WTC11 (cell line): ENCODE data around the gene ATP11B. TPM values are rescaled to one million over a fixed set of nuclear protein-coding genes. Genes with fewer than 3 reads are reported as not detected.

ENCODE experiments used
- ATAC-seq: fragments of 200-7000 bp; cut with Tn5 transposase; 2 replicates; pipeline ENCODE4 v1.10.0; 2021; ENCODE audit warnings: mild to moderate bottlenecking, moderate library complexity
- CTCF ChIA-PET: fragments of 300-600 bp; sonication (Branson Sonifier 250); formaldehyde crosslinking; loops from one replicate; lab custom pipeline; 2021; ENCODE audit warnings: antibody characterized with exemption; lab: Charles Lee
- POLR2A ChIA-PET: fragments of 350-600 bp; sonication (Branson Sonifier 250); formaldehyde crosslinking; loops from one replicate; lab custom pipeline; 2021; ENCODE audit warnings: antibody characterized with exemption; lab: Charles Lee
- DNase-seq: peaks from one replicate; pipeline ENCODE4 v3.0.0; 2021; ENCODE audit warnings: low spot score
- H3K27ac Mint-ChIP-seq: 2 replicates; pipeline ENCODE4 v1.8.0; 2021; ENCODE audit warnings: mixed read lengths
- H3K27me3 Mint-ChIP-seq: 2 replicates; pipeline ENCODE4 v1.8.0; 2021; ENCODE audit warnings: low read depth, mild to moderate bottlenecking, moderate library complexity, mixed read lengths
- H3K36me3 Mint-ChIP-seq: 2 replicates; pipeline ENCODE4 v1.8.0; 2021; ENCODE audit warnings: mixed read lengths
- H3K4me1 Mint-ChIP-seq: 2 replicates; pipeline ENCODE4 v1.8.0; 2022; ENCODE audit warnings: mixed read lengths
- H3K4me3 Mint-ChIP-seq: 2 replicates; pipeline ENCODE4 v1.8.0; 2021; ENCODE audit warnings: mild to moderate bottlenecking, moderate library complexity, mixed read lengths
- H3K9me3 Mint-ChIP-seq: 2 replicates; pipeline ENCODE4 v1.8.0; 2021; ENCODE audit warnings: mixed read lengths
- ATF3 ChIP-seq: sonication (generic); formaldehyde crosslinking; conservative IDR thresholded peaks from 2 replicates; pipeline ENCODE4 v1.8.1; 2022; ENCODE audit warnings: mild to moderate bottlenecking, missing genetic modification reagents
- CDX4 ChIP-seq: fragments of 250-450 bp; sonication (Bioruptor Pico); IDR thresholded peaks from 2 replicates; pipeline ENCODE4 v1.9.0; 2021; ENCODE audit warnings: moderate library complexity, mild to moderate bottlenecking, inconsistent platforms, borderline replicate concordance
- CREM ChIP-seq: sonication (generic); formaldehyde crosslinking; IDR thresholded peaks from 2 replicates; pipeline ENCODE4 v1.8.1; 2022; ENCODE audit warnings: mild to moderate bottlenecking, missing genetic modification reagents, moderate library complexity
- FOXP4 ChIP-seq: sonication (generic); formaldehyde crosslinking; IDR thresholded peaks from 2 replicates; pipeline ENCODE4 v1.8.0; 2022; ENCODE audit warnings: mild to moderate bottlenecking, missing genetic modification reagents
- IRF2 ChIP-seq: sonication (generic); formaldehyde crosslinking; IDR thresholded peaks from 2 replicates; pipeline ENCODE4 v1.8.0; 2022; ENCODE audit warnings: low read depth, missing genetic modification reagents, borderline replicate concordance
- MXD4 ChIP-seq: fragments of 250-450 bp; sonication (Bioruptor Pico); IDR thresholded peaks from 2 replicates; pipeline ENCODE4 v1.8.0; 2021; ENCODE audit warnings: mild to moderate bottlenecking, moderate library complexity, borderline replicate concordance
- PRRX2 ChIP-seq: fragments of 250-450 bp; sonication (Bioruptor Pico); IDR thresholded peaks from 2 replicates; pipeline ENCODE4 v1.8.0; 2021; ENCODE audit warnings: mild to moderate bottlenecking
- SMAD4 ChIP-seq: sonication (generic); formaldehyde crosslinking; IDR thresholded peaks from 2 replicates; pipeline ENCODE4 v1.8.0; 2022; ENCODE audit warnings: mild to moderate bottlenecking, missing genetic modification reagents
- SOX15 ChIP-seq: fragments of 250-450 bp; sonication (Bioruptor Pico); IDR thresholded peaks from 2 replicates; pipeline ENCODE4 v1.9.0; 2021; ENCODE audit warnings: mild to moderate bottlenecking
- TCF7 ChIP-seq: sonication (generic); formaldehyde crosslinking; IDR thresholded peaks from 2 replicates; pipeline ENCODE4 v1.8.0; 2022; ENCODE audit warnings: mild to moderate bottlenecking, low read depth, missing genetic modification reagents, moderate library complexity
- ZBTB21 ChIP-seq: sonication (generic); formaldehyde crosslinking; IDR thresholded peaks from 2 replicates; pipeline ENCODE4 v1.8.1; 2023; ENCODE audit warnings: mild to moderate bottlenecking, missing genetic modification reagents, borderline replicate concordance
- ZNF263 ChIP-seq: sonication (generic); formaldehyde crosslinking; IDR thresholded peaks from 2 replicates; pipeline ENCODE4 v1.8.1; 2022; ENCODE audit warnings: low read depth, mild to moderate bottlenecking, moderate library complexity, missing genetic modification reagents
- ZNF396 ChIP-seq: fragments of 250-450 bp; sonication (Bioruptor Pico); IDR thresholded peaks from 2 replicates; pipeline ENCODE4 v1.8.0; 2021; ENCODE audit warnings: mild to moderate bottlenecking, moderate library complexity, borderline replicate concordance
- ZNF416 ChIP-seq: fragments of 250-450 bp; sonication (Bioruptor Pico); IDR thresholded peaks from 2 replicates; pipeline ENCODE4 v1.9.0; 2021; ENCODE audit warnings: mild to moderate bottlenecking, inconsistent platforms
- ZNF425 ChIP-seq: fragments of 250-450 bp; sonication (Bioruptor Pico); conservative IDR thresholded peaks from 2 replicates; pipeline ENCODE4 v1.9.0; 2021; ENCODE audit warnings: mild to moderate bottlenecking
- ZSCAN18 ChIP-seq: fragments of 250-450 bp; sonication (Bioruptor Pico); IDR thresholded peaks from 2 replicates; pipeline ENCODE4 v2.1.2; 2022; ENCODE audit warnings: mild to moderate bottlenecking, moderate library complexity
- total RNA-seq: library from RNA; stranded (reverse); gene quantifications from 3 replicates; pipeline ENCODE4 v1.2.3, GENCODE V29; 2021

The ATP11B gene
- total RNA-seq, 1 experiment from 2014 or later: 25.7 TPM

GRCh38 chr3:182940266-182940808 lies 147.0 kb downstream of the ATP11B start (continued):
- no peak for TF ChIP-seq PRRX2 (CRISPR knock-in tag)

- peaks cover 53% of the 10 kb centered on the region for H3K4me1 Mint-ChIP-seq
- H3K4me3 Mint-ChIP-seq: no peak overlapping the region
- H3K9me3 Mint-ChIP-seq: no peaks in the 10 kb centered on the region
- POLR2A ChIA-PET: no interaction called here
- CTCF ChIA-PET: no interaction called here
- TF ChIP-seq ZNF425 (CRISPR knock-in tag): no peak
- no peak for TF ChIP-seq ZNF263 (CRISPR knock-in tag)
- no peak for TF ChIP-seq SOX15
- TF ChIP-seq MXD4: no peak
- no peak for TF ChIP-seq SMAD4
- H3K36me3 Mint-ChIP-seq: peaks cover 22% of the 10 kb centered on the region
- ATAC-seq: no peak
- no peaks in the 10 kb centered on the region for H3K27me3 Mint-ChIP-seq
- DNase-seq: no peak
- H3K27ac Mint-ChIP-seq: no peak overlapping the region
Observed at GRCh38 chr3:182941719-182942118, 148.4 kb downstream of the ATP11B start.

- ChIA-PET POLR2A (no interaction called here), CTCF (interaction anchor here (1.5 kb wide), 1 partner anchor 37 kb away, joined by 4 read pairs; no protein-coding TSS in a partner anchor)
- Mint-ChIP-seq H3K4me3 (no peak overlapping the region), H3K4me1 (peaks cover 34% of the 10 kb centered on the region), H3K27me3 (no peaks in the 10 kb centered on the region), H3K27ac (no peak overlapping the region), H3K9me3 (peaks cover 15% of the 10 kb centered on the region), H3K36me3 (peaks cover 48% of the 10 kb centered on the region)
- ATAC-seq: peak; percentile 36; the same call in 1 of the 2 replicates
- no peak for DNase-seq
- no peak for TF ChIP-seq CREM (CRISPR knock-in tag)
- TF ChIP-seq ZBTB21 (CRISPR knock-in tag): no peak
- no peak for TF ChIP-seq CDX4 (CRISPR knock-in tag)
- TF ChIP-seq ZNF263 (CRISPR knock-in tag): no peak
- no peak for TF ChIP-seq IRF2 (CRISPR knock-in tag)
- no peak for TF ChIP-seq ZNF396 (CRISPR knock-in tag)
- TF ChIP-seq ATF3 (CRISPR knock-in tag): no peak
- no peak for TF ChIP-seq FOXP4 (CRISPR knock-in tag)
- no peak for TF ChIP-seq SOX15
- TF ChIP-seq ZNF416 (CRISPR knock-in tag): no peak
- TF ChIP-seq TCF7: no peak
- TF ChIP-seq ZSCAN18: no peak
Observed at GRCh38 chr3:182947888-182948287, 154.6 kb downstream of the ATP11B start.
